ENCODE data around the gene MGMT. TPM values are rescaled to one million over a fixed set of nuclear protein-coding genes. Genes with fewer than 3 reads are reported as not detected.

Gene MGMT
- total RNA-seq, 1 donor from 2014 or later: 19.6 TPM

DNA sequence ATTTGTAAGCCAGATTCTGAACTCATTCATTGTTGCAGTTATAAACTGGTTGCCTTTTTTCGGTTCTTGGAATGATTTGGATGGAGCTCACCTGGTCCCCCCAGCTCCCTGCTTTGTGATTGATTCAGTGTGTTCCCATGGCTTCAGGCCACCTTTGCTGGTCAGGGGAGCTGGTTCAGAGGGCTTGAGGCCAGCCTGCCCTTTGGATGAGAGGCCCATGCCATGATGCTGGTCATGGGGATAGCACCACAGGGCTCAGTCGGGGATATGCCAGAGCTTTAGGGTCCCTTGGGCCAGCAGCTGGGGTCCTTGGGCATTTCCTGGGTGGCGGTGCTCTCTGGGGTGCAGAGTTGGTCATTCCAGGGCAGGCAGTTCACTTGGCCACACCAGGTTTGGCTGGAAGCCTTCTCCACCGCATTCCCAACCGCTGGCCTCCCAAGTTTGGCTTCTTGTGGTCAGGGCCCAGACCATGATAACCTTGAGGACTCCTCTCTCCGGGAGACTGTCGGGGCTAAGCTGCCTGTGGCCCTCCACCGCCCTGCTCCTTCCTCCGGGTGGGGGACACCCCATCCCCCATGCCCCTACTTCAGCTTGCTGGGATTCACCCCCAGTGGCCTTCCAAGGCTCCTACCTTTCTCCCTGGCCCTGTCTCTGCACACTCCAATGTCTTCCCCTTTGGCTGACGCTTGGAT is 65.1 kb downstream of the MGMT start:
- Mint-ChIP-seq H3K4me1 (ENCODE audit: low read depth) (no peaks in the 10 kb centered on the region), H3K27me3 (ENCODE audit: insufficient read depth) (no peaks in the 10 kb centered on the region), H3K36me3 (ENCODE audit: low read depth) (no peaks in the 10 kb centered on the region), H3K9me3 (peaks cover 7% of the 10 kb centered on the region), H3K27ac (no peak overlapping the region), H3K4me3 (no peak overlapping the region)
- intact Hi-C loops (cut with micrococcal nuclease): no loop called here
- DNase-seq (ENCODE audit: low spot score): no peak

DNA sequence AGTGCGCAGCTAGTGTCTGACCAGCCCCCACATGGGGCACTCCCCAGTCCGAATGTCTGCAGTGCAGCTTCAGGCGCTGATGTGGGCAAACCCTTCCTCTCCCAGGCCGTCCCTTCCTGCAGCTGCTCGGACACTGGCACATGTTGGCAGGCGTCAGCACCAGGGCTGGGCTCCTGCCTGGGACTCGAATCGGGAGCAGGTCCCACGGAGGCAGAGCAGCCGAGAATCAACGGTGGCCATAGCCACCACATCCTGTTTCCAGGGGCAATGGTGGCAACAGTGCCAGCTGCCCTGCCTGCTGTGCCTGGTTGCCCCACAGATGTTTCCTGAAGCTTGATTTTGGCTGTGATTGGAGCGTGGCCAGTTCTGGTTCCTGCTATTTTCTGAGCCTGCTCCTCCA is 65.8 kb downstream of the MGMT start:
- no peak overlapping the region for H3K4me3 Mint-ChIP-seq
- no peaks in the 10 kb centered on the region for H3K4me1 Mint-ChIP-seq (ENCODE audit: low read depth)
- peaks cover 7% of the 10 kb centered on the region for H3K9me3 Mint-ChIP-seq
- intact Hi-C loops (cut with micrococcal nuclease): no loop called here
- no peaks in the 10 kb centered on the region for H3K36me3 Mint-ChIP-seq (ENCODE audit: low read depth)
- no peak for DNase-seq (ENCODE audit: low spot score)
- no peaks in the 10 kb centered on the region for H3K27me3 Mint-ChIP-seq (ENCODE audit: insufficient read depth)
- no peak overlapping the region for H3K27ac Mint-ChIP-seq

DNA sequence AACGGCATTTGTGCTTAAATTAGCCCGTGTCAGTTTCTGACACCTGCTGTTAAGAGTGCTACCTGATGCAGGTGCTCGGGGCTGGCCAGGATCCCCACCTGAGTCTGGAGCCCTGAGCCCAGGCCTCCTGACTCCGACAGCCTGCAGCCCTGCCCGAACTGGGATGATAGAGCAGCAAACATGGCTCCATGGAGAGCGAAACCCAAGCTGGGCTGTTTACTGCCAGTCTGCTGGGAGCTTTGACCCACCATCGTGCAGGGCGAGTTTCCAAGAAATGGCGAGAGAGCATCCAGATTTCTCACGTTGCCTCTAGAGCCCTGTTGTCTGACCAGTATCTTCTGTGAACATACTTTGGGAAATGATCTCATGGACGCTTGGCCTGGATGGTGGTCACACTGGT is 66.2 kb downstream of the MGMT start:
- Mint-ChIP-seq H3K4me1 (ENCODE audit: low read depth) (no peaks in the 10 kb centered on the region), H3K4me3 (no peak overlapping the region), H3K27me3 (ENCODE audit: insufficient read depth) (no peaks in the 10 kb centered on the region), H3K9me3 (peaks cover 7% of the 10 kb centered on the region), H3K36me3 (ENCODE audit: low read depth) (no peaks in the 10 kb centered on the region), H3K27ac (no peak overlapping the region)
- intact Hi-C loops (cut with micrococcal nuclease): no loop called here
- DNase-seq (ENCODE audit: low spot score): no peak

DNA sequence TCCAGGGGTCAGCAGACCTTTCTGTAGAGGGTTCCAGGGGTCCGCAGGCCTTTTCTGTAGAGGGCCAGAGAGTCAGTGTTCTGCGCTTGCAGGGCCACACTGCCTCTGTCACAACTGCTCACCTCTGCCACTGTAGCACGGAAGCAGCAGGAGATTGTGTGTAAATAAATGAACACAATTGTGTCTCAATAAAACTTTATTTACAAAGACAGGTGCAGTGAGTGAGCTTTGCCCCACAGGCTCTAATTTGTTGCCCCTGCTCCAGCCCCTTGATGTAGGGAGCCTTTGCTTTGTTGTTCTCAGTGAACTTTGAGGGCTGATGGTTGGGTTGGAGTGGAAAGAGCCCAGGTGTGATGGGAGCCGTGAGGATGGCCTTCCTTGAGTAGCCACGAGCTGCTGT is 67.8 kb downstream of the MGMT start:
- H3K4me1 Mint-ChIP-seq (ENCODE audit: low read depth): no peaks in the 10 kb centered on the region
- DNase-seq (ENCODE audit: low spot score): no peak
- no peaks in the 10 kb centered on the region for H3K36me3 Mint-ChIP-seq (ENCODE audit: low read depth)
- no peaks in the 10 kb centered on the region for H3K9me3 Mint-ChIP-seq
- H3K27me3 Mint-ChIP-seq (ENCODE audit: insufficient read depth): no peaks in the 10 kb centered on the region
- no peak overlapping the region for H3K4me3 Mint-ChIP-seq
- intact Hi-C loops (cut with micrococcal nuclease): no loop called here
- no peak overlapping the region for H3K27ac Mint-ChIP-seq

DNA sequence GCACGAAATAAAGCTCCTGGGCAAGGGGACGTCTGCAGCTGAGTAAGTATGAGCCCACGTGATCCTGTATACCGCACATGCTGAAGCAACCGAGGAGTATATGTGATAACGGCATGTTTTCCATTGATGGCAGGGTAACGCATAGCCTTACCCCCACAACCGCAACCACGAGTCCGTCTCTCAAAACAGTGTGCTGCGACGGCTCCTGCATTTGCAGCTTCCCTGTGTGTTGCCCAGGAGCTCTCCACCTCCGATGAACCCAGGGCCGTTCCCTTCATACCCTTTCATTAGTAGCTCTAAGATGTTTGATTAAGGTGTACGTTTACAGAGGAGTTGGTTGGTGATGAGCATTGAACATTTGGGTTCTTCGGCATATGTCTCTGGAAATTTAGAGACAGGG is 69.3 kb downstream of the MGMT start:
- Mint-ChIP-seq H3K9me3 (no peaks in the 10 kb centered on the region), H3K27me3 (ENCODE audit: insufficient read depth) (no peaks in the 10 kb centered on the region), H3K36me3 (ENCODE audit: low read depth) (no peaks in the 10 kb centered on the region), H3K27ac (no peak overlapping the region), H3K4me3 (no peak overlapping the region), H3K4me1 (ENCODE audit: low read depth) (no peaks in the 10 kb centered on the region)
- intact Hi-C loops (cut with micrococcal nuclease): no loop called here
- DNase-seq (ENCODE audit: low spot score): no peak

DNA sequence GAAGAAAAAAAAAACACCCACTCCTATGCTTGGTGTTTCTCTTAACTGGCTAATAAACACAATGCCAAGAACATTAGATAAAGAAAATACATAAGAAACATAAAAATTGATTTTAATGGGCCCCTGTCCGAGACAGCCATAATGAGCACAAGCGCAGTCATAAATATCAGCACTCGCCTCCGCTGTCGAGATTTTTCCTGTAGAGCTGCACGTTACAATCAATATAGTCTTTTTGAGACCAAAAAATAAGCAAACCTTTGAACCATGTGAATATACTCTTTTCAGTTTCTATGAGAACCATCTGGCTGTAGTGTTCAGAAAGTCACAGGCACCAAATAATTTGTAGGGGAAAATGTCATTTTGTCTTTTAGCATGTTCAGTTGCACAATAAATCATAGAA is 70.1 kb downstream of the MGMT start:
- Mint-ChIP-seq H3K4me3 (no peak overlapping the region), H3K36me3 (ENCODE audit: low read depth) (no peaks in the 10 kb centered on the region), H3K27ac (no peak overlapping the region), H3K4me1 (ENCODE audit: low read depth) (no peaks in the 10 kb centered on the region), H3K27me3 (ENCODE audit: insufficient read depth) (no peaks in the 10 kb centered on the region), H3K9me3 (no peaks in the 10 kb centered on the region)
- DNase-seq (ENCODE audit: low spot score): no peak
- intact Hi-C loops (cut with micrococcal nuclease): no loop called here

DNA sequence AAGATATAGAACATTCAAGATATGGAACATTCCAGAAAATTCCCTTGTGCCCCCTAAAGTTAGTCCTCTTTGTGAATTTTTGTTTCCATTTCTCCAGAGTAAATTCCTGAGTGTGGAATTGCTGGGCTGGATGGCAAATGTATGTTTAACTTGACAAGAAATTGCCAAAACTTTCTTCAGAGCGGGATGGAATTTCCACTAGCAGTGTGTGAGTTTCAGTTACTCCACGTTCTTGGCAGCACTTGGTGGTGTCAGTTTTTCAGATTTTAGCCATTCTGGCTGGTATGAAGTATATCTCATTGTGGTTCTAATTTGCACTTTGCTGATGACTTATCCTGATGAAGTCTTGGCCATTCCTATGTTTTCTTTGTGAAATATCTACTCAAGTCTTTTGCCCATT is 71.2 kb downstream of the MGMT start:
- Mint-ChIP-seq H3K9me3 (no peaks in the 10 kb centered on the region), H3K36me3 (ENCODE audit: low read depth) (no peaks in the 10 kb centered on the region), H3K4me3 (no peak overlapping the region), H3K27ac (no peak overlapping the region), H3K4me1 (ENCODE audit: low read depth) (no peaks in the 10 kb centered on the region), H3K27me3 (ENCODE audit: insufficient read depth) (no peaks in the 10 kb centered on the region)
- DNase-seq (ENCODE audit: low spot score): no peak
- intact Hi-C loops (cut with micrococcal nuclease): no loop called here

DNA sequence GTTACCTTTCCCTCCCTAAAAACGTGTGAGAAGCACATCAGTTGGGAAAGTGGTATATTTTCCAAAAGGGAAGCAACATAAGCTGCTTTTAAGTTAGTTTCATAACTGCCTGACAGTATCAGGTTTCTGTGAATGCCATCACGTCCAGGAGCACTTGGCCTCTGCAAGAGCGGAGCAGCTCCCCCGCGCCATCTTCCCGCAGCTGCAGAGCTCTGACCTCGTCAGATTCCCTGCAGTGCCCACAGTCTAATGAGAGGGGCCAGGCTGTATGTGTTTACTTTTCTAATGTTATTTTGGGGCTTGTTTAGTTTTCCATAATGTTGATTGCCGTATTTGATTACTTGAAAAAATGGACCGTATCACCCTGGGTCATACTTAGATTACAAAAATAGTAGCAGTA is 74.2 kb downstream of the MGMT start:
- Mint-ChIP-seq H3K27me3 (ENCODE audit: insufficient read depth) (no peaks in the 10 kb centered on the region), H3K4me3 (no peak overlapping the region), H3K4me1 (ENCODE audit: low read depth) (no peaks in the 10 kb centered on the region), H3K9me3 (no peaks in the 10 kb centered on the region), H3K36me3 (ENCODE audit: low read depth) (no peaks in the 10 kb centered on the region), H3K27ac (no peak overlapping the region)
- intact Hi-C loops (cut with micrococcal nuclease): loop anchor here (5.0 kb wide), 1 partner anchor 1276 kb away; no protein-coding TSS in a partner anchor
- DNase-seq (ENCODE audit: low spot score): no peak

DNA sequence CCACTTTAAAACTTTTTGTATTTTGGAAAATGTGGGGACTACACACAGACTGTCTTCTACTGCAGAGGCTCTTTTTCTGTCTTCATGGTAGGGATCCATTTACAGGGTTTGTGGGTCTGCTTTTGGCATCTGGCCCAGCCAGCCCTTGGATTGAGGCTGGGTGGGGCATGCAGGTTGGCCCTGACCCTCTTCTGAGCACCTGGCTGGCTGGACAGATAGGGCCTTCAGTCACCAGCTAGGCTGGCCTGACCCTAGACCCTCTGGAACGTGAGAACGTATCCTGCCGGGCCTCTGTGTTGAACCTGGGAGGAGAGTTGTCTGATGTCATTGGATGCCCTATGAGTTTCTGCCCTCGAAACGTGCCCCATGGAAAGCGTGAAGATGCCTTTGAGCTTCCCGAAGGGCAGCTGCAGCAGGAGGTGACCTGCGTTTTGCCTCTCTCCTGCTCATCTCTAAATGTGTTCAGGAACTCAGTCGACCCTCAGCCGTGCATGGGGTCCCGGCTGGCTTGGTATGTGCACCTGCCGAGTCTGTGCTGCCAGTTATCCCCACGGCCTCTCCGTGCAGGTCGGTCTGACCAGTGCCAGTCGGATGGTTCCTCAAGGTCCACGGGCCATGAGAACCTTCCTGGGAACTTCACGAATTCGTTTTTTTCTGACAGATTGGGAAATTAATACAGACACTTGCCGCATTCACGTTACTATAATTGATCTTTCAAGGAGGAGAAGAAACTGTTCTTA is 74.9 kb downstream of the MGMT start:
- H3K9me3 Mint-ChIP-seq: no peaks in the 10 kb centered on the region
- no peaks in the 10 kb centered on the region for H3K27me3 Mint-ChIP-seq (ENCODE audit: insufficient read depth)
- H3K36me3 Mint-ChIP-seq (ENCODE audit: low read depth): no peaks in the 10 kb centered on the region
- H3K27ac Mint-ChIP-seq: no peak overlapping the region
- DNase-seq (ENCODE audit: low spot score): no peak
- intact Hi-C loops (cut with micrococcal nuclease): loop anchor here (5.0 kb wide), 1 partner anchor 1275 kb away; no protein-coding TSS in a partner anchor
- no peak overlapping the region for H3K4me3 Mint-ChIP-seq
- no peaks in the 10 kb centered on the region for H3K4me1 Mint-ChIP-seq (ENCODE audit: low read depth)

DNA sequence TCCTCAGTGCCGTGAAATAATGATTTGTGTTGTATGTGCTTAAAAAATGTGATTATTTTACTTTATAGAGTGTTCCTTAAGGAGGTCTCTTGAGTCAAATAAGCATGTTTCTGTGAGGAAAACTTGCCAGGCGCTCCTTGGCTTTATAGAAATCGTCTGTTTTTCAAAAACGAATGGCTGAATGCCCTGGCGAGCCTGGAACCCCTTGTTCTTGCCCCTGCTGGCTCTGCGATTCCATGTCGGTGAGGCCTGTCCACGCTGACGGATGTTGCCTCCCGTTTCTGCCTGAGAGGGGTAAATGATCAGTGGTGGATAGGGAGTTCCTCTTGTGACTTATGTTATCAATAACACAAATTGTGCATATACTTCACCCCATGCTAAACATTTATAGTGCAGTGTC is 75.5 kb downstream of the MGMT start:
- Mint-ChIP-seq H3K27me3 (ENCODE audit: insufficient read depth) (no peaks in the 10 kb centered on the region), H3K4me1 (ENCODE audit: low read depth) (no peaks in the 10 kb centered on the region), H3K36me3 (ENCODE audit: low read depth) (no peaks in the 10 kb centered on the region), H3K9me3 (no peaks in the 10 kb centered on the region), H3K4me3 (no peak overlapping the region), H3K27ac (no peak overlapping the region)
- intact Hi-C loops (cut with micrococcal nuclease): loop anchor here (5.0 kb wide), 1 partner anchor 1275 kb away; no protein-coding TSS in a partner anchor
- DNase-seq (ENCODE audit: low spot score): no peak

DNA sequence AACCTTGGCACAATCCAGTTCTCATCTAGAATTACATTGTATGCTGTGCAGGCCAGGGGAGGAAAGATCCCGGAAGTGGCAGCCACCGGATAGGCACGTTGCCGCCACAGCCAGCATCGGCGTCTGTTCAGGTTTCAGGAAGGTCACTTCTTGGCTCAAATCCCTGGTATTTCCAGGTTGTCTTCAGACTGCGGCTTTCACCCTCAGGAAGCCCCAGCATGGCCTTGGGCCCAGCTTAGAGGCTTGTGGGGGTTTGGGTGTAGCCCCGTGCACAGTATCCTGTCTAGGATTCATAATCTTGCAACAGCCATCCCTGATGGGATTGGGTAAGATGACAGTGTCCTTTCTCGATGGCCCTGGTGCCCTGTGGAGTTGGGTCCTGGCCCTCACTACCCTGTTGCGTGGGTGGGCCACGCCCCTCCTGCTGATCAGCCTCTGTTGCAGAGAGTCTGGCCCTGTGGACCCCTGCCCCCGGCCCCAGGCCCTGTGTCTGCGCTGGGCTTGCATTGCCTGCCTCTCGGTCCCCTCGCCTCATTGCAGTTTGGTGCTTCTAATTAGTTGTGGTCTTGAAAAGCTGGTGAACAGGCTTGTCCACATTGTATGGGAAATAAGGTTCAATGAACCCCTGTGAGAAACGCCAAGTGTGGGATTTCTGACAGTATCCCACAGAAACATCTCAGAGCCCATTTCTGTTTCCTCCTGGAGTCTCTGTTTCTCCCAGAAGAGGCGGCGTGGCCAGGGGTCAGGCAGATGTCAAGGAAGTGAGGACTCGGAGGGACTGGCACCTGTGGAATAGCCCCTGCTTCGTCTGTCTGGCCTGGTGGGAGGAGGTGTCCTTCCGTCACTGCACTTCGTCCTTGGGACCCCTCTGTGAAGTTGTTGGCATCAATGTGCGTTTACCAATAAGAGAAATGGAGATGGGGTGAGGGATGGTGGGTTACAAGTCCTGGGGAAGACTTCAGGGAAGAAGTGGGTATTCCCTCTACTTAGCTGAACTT is 77.5 kb downstream of the MGMT start:
- Mint-ChIP-seq H3K27me3 (ENCODE audit: insufficient read depth) (no peaks in the 10 kb centered on the region), H3K27ac (no peak overlapping the region), H3K4me3 (no peak overlapping the region), H3K4me1 (ENCODE audit: low read depth) (no peaks in the 10 kb centered on the region), H3K9me3 (no peaks in the 10 kb centered on the region), H3K36me3 (ENCODE audit: low read depth) (no peaks in the 10 kb centered on the region)
- intact Hi-C loops (cut with micrococcal nuclease): loop anchor here (5.0 kb wide), 1 partner anchor 1273 kb away; no protein-coding TSS in a partner anchor
- DNase-seq (ENCODE audit: low spot score): no peak

DNA sequence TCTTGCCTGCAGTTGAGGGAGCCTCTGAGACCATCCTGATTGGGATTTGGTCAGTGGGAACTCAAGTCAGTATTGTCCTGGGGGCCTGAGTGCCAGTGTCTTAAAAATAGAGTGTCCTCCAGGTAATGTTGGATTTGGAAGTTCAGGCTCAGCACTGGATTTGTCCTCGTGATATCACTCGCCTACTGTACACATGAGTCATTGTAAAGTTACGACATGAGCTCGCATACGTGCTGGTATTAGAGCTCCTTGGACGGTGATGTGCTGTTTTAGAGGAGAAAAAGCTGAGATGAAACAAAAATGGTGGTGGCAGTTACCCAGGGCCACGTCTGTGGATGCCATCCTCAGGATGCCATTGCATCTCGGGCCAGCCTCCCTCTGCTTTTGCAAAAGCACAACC is 78.2 kb downstream of the MGMT start:
- no peaks in the 10 kb centered on the region for H3K36me3 Mint-ChIP-seq (ENCODE audit: low read depth)
- no peak for DNase-seq (ENCODE audit: low spot score)
- intact Hi-C loops (cut with micrococcal nuclease): no loop called here
- H3K27me3 Mint-ChIP-seq (ENCODE audit: insufficient read depth): no peaks in the 10 kb centered on the region
- H3K4me1 Mint-ChIP-seq (ENCODE audit: low read depth): no peaks in the 10 kb centered on the region
- no peak overlapping the region for H3K4me3 Mint-ChIP-seq
- H3K9me3 Mint-ChIP-seq: no peaks in the 10 kb centered on the region
- H3K27ac Mint-ChIP-seq: no peak overlapping the region

DNA sequence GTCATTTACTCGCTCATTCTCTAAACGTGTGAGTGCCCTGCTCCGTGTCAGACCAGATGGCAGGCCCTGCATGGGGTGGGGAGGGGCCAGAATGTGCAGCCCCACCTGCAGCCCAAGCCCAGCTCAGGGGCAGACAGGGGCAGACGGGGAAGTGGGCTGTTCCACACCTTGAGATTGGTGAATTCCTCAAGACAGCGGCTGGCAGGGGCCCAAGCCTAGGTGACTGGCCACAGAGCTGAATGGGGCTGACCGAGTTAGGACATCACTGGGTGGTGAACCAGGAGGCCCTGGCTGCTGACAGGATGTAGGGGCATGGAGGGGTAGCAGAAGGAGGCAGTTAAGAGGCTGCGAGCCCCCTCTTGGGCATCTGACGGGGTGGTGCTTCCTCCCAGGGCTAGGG is 79.1 kb downstream of the MGMT start:
- Mint-ChIP-seq H3K4me1 (ENCODE audit: low read depth) (no peaks in the 10 kb centered on the region), H3K36me3 (ENCODE audit: low read depth) (no peaks in the 10 kb centered on the region), H3K9me3 (no peaks in the 10 kb centered on the region), H3K27ac (no peak overlapping the region), H3K27me3 (ENCODE audit: insufficient read depth) (no peaks in the 10 kb centered on the region), H3K4me3 (no peak overlapping the region)
- DNase-seq (ENCODE audit: low spot score): no peak
- intact Hi-C loops (cut with micrococcal nuclease): no loop called here

Data from activated T-helper 1 cell treated with anti-CD3 and anti-CD28 coated beads, Interleukin-12 subunit alpha, Interleukin-12 subunit beta, Interleukin-2, Interleukin-4 antibody, amounts not matched to agents 30 ng/mL and 10 ng/mL and 1 ng/mL, durations not matched to agents 14 hours and 24 hours and 36 hours (primary cell).